ENCODE results near the gene PWWP2B. TPM values are rescaled to one million over a fixed set of nuclear protein-coding genes. Genes with fewer than 3 reads are reported as not detected.

PWWP2B gene
- total and polyA plus RNA-seq, 2 experiments from 2014 or later: 11.8 to 35.7 TPM

GRCh38 chr10:132427006-132427771 is 30.2 kb downstream of the PWWP2B start:
- no peaks in the 10 kb centered on the region for H3K36me3 ChIP-seq
- DNase-seq (ENCODE audit: low read depth in 1 of 2, low spot score in 1 of 2): no peak
- no peaks in the 10 kb centered on the region for H3K9me3 ChIP-seq (ENCODE audit: low read depth)
- TF ChIP-seq CTCF (IDR thresholded peaks at IDR 0.05; ENCODE audit: low read depth, low read length): no peak
- no peaks in the 10 kb centered on the region for H3K27me3 ChIP-seq
- H3K27ac ChIP-seq: no peak overlapping the region
- H3K4me1 ChIP-seq (ENCODE audit: low read depth): peaks cover 8% of the 10 kb centered on the region
- H3K4me3 ChIP-seq: no peak overlapping the region

GRCh38 chr10:132427939-132428367 is 31.0 kb downstream of the PWWP2B start:
- no peak for DNase-seq (ENCODE audit: low read depth in 1 of 2, low spot score in 1 of 2)
- Histone ChIP-seq H3K36me3 (no peaks in the 10 kb centered on the region), H3K27ac (no peak overlapping the region), H3K4me1 (ENCODE audit: low read depth) (peaks cover under 1% of the 10 kb centered on the region), H3K4me3 (no peak overlapping the region), H3K9me3 (ENCODE audit: low read depth) (no peaks in the 10 kb centered on the region), H3K27me3 (no peaks in the 10 kb centered on the region)
- TF ChIP-seq CTCF (IDR thresholded peaks at IDR 0.05; ENCODE audit: low read depth, low read length): no peak

GRCh38 chr10:132428486-132428995 is 31.5 kb downstream of the PWWP2B start:
- Histone ChIP-seq H3K27me3 (no peaks in the 10 kb centered on the region), H3K4me3 (no peak overlapping the region), H3K36me3 (no peaks in the 10 kb centered on the region), H3K27ac (no peak overlapping the region), H3K9me3 (ENCODE audit: low read depth) (no peaks in the 10 kb centered on the region), H3K4me1 (ENCODE audit: low read depth) (no peaks in the 10 kb centered on the region)
- no peak for TF ChIP-seq CTCF (IDR thresholded peaks at IDR 0.05; ENCODE audit: low read depth, low read length)
- no peak for DNase-seq (ENCODE audit: low read depth in 1 of 2, low spot score in 1 of 2)

GRCh38 chr10:132429281-132430230 is 32.6 kb downstream of the PWWP2B start:
- H3K9me3 ChIP-seq (ENCODE audit: low read depth): no peaks in the 10 kb centered on the region
- no peak overlapping the region for H3K4me3 ChIP-seq
- H3K27me3 ChIP-seq: no peaks in the 10 kb centered on the region
- no peak overlapping the region for H3K27ac ChIP-seq
- H3K4me1 ChIP-seq (ENCODE audit: low read depth): no peaks in the 10 kb centered on the region
- H3K36me3 ChIP-seq: no peaks in the 10 kb centered on the region
- no peak for TF ChIP-seq CTCF (IDR thresholded peaks at IDR 0.05; ENCODE audit: low read depth, low read length)
- DNase-seq (ENCODE audit: low read depth in 1 of 2, low spot score in 1 of 2): no peak

- Histone ChIP-seq H3K27ac (no peak overlapping the region), H3K36me3 (no peaks in the 10 kb centered on the region), H3K4me3 (no peak overlapping the region), H3K27me3 (no peaks in the 10 kb centered on the region), H3K9me3 (ENCODE audit: low read depth) (no peaks in the 10 kb centered on the region), H3K4me1 (ENCODE audit: low read depth) (no peaks in the 10 kb centered on the region)
- TF ChIP-seq CTCF (IDR thresholded peaks at IDR 0.05; ENCODE audit: low read depth, low read length): no peak
- DNase-seq (ENCODE audit: low read depth in 1 of 2, low spot score in 1 of 2): no peak
These were observed 33.3 kb downstream of the PWWP2B start for GRCh38 chr10:132430231-132430743.
